ENCODE results near the gene GRAMD1C. TPM values are rescaled to one million over a fixed set of nuclear protein-coding genes. Genes with fewer than 3 reads are reported as not detected.

The GRAMD1C gene
- total and polyA plus RNA-seq, 2 donors (not counting 1 experiment from before 2014, with no cell fraction given), result 0.82 to 7.8 TPM

DNA sequence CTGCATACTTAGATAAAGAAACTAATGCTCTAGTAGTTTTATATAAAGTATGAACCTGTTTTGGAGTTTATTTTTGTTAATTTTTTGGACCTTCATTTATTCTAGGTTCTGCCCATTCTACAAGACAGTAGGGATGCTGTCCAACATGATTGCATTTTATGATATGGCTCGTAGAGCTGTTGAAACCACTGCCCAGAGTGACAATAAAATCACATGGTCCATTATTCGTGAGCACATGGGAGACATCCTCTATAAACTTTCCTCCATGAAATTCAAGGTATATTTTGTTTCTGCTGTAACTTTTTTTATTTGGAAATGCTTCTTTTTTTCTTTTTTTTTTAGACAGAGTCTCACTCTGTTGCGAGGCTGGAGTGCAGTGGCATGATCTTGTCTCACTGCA, 33.3 kb upstream of the GRAMD1C start:
- H3K9ac ChIP-seq (ENCODE audit: insufficient read depth, low read length), result no peak overlapping the region
- H3K36me3 ChIP-seq (ENCODE audit: control insufficient read depth, insufficient read depth, low read length), result peaks cover 9% of the 10 kb centered on the region

DNA sequence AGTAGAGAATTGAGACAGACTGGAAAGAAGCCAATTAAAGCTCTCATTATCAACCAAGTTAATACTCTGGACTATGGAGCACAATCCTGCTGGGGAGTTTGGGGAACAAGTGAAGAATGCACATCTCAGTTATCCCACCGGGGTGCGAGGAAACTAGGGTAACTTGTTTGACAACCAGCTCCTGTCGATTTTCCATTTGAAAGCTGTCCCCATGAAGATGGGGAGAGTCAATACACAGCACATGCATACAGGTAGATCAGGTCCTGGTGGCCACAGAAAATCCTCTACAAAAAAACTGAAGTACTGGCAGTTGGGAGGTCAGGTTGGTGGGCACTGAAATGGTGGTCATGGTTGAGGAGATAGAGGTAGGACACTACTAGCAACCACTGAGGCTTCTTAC, 25.7 kb upstream of the GRAMD1C start:
- H2AFZ ChIP-seq (ENCODE audit: low read length), result no peak overlapping the region
- H3K9me3 ChIP-seq (ENCODE audit: control insufficient read depth, insufficient read depth, low read depth, low read length), result no peaks in the 10 kb centered on the region
- H3K79me2 ChIP-seq (ENCODE audit: control insufficient read depth, insufficient read depth, low read length), result no peaks in the 10 kb centered on the region
- no peak for DNase-seq (ENCODE audit: low read depth in 2 of 2)
- no peak overlapping the region for H3K4me2 ChIP-seq (ENCODE audit: extremely low read depth, insufficient read depth, low read length)
- no peak overlapping the region for H3K27ac ChIP-seq (ENCODE audit: insufficient read depth, low read length)
- no peaks in the 10 kb centered on the region for H3K27me3 ChIP-seq (ENCODE audit: control insufficient read depth, insufficient read depth, low read length)
- H3K4me1 ChIP-seq (ENCODE audit: control insufficient read depth, extremely low read depth, insufficient read depth, low read length), result no peaks in the 10 kb centered on the region
- no peak overlapping the region for H3K9ac ChIP-seq (ENCODE audit: insufficient read depth, low read length)
- no peak for TF ChIP-seq EZH2 (IDR thresholded peaks at IDR 0.05; ENCODE audit: low read length, missing control alignments)
- TF ChIP-seq, protein P1, sequence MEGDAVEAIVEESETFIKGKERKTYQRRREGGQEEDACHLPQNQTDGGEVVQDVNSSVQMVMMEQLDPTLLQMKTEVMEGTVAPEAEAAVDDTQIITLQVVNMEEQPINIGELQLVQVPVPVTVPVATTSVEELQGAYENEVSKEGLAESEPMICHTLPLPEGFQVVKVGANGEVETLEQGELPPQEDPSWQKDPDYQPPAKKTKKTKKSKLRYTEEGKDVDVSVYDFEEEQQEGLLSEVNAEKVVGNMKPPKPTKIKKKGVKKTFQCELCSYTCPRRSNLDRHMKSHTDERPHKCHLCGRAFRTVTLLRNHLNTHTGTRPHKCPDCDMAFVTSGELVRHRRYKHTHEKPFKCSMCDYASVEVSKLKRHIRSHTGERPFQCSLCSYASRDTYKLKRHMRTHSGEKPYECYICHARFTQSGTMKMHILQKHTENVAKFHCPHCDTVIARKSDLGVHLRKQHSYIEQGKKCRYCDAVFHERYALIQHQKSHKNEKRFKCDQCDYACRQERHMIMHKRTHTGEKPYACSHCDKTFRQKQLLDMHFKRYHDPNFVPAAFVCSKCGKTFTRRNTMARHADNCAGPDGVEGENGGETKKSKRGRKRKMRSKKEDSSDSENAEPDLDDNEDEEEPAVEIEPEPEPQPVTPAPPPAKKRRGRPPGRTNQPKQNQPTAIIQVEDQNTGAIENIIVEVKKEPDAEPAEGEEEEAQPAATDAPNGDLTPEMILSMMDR (conservative IDR thresholded peaks at IDR 0.05 in 1 of 2, IDR thresholded peaks at IDR 0.05 in 1 of 2; ENCODE audit: low read depth in 1 of 2, low read length in 2 of 2), result no peak
- H4K20me1 ChIP-seq (ENCODE audit: control insufficient read depth, extremely low read depth, insufficient read depth, low read length), result no peaks in the 10 kb centered on the region
- no peaks in the 10 kb centered on the region for H3K36me3 ChIP-seq (ENCODE audit: control insufficient read depth, insufficient read depth, low read length)
- H3K4me3 ChIP-seq (replicated peaks in 1 of 4; ENCODE audit: control extremely low read depth in 1 of 4, insufficient read depth in 1 of 4, low read depth in 3 of 4, low read length in 4 of 4), result no peak overlapping the region

More for the DNA sequence above, 33.3 kb upstream of the GRAMD1C start:
- no peak for TF ChIP-seq EZH2 (IDR thresholded peaks at IDR 0.05; ENCODE audit: low read length, missing control alignments)
- TF ChIP-seq, protein P1 (conservative IDR thresholded peaks at IDR 0.05 in 1 of 2, IDR thresholded peaks at IDR 0.05 in 1 of 2; ENCODE audit: low read depth in 1 of 2, low read length in 2 of 2), result no peak
- no peak for DNase-seq (ENCODE audit: low read depth in 2 of 2)
- no peak overlapping the region for H2AFZ ChIP-seq (ENCODE audit: low read length)
- no peaks in the 10 kb centered on the region for H3K27me3 ChIP-seq (ENCODE audit: control insufficient read depth, insufficient read depth, low read length)
- no peaks in the 10 kb centered on the region for H3K9me3 ChIP-seq (ENCODE audit: control insufficient read depth, insufficient read depth, low read depth, low read length)
- H3K4me2 ChIP-seq (ENCODE audit: extremely low read depth, insufficient read depth, low read length), result no peak overlapping the region
- H3K79me2 ChIP-seq (ENCODE audit: control insufficient read depth, insufficient read depth, low read length), result no peaks in the 10 kb centered on the region
- no peaks in the 10 kb centered on the region for H3K4me1 ChIP-seq (ENCODE audit: control insufficient read depth, extremely low read depth, insufficient read depth, low read length)
- H3K27ac ChIP-seq (ENCODE audit: insufficient read depth, low read length), result no peak overlapping the region
- no peak overlapping the region for H3K4me3 ChIP-seq (replicated peaks in 1 of 4; ENCODE audit: control extremely low read depth in 1 of 4, insufficient read depth in 1 of 4, low read depth in 3 of 4, low read length in 4 of 4)
- no peaks in the 10 kb centered on the region for H4K20me1 ChIP-seq (ENCODE audit: control insufficient read depth, extremely low read depth, insufficient read depth, low read length)

DNA sequence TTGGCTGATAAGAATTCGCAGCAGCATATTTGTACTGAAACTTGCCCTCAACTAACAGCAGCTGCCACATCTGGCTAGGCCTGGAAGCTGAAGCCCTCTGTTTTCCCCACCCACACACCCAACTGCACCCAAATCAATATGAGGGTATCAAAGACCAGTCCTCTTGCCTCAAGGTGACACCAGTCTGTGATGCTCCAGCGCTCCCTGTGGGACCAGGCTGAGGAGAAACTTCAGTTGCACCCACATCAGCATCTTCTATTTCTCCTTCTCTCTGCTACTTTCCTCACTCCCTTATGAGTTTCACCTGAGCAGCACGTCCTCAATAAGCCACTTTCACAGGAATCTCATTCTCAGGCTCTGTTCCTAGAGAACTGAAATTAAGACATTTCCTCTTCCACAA, 18.7 kb upstream of the GRAMD1C start:
- Histone ChIP-seq H3K79me2 (ENCODE audit: control insufficient read depth, insufficient read depth, low read length) (no peaks in the 10 kb centered on the region), H2AFZ (ENCODE audit: low read length) (no peak overlapping the region), H3K4me3 (replicated peaks in 1 of 4; ENCODE audit: control extremely low read depth in 1 of 4, insufficient read depth in 1 of 4, low read depth in 3 of 4, low read length in 4 of 4) (no peak overlapping the region), H3K9ac (ENCODE audit: insufficient read depth, low read length) (no peak overlapping the region), H3K9me3 (ENCODE audit: control insufficient read depth, insufficient read depth, low read depth, low read length) (no peaks in the 10 kb centered on the region), H3K36me3 (ENCODE audit: control insufficient read depth, insufficient read depth, low read length) (no peaks in the 10 kb centered on the region), H3K4me2 (ENCODE audit: extremely low read depth, insufficient read depth, low read length) (no peak overlapping the region), H3K4me1 (ENCODE audit: control insufficient read depth, extremely low read depth, insufficient read depth, low read length) (no peaks in the 10 kb centered on the region), H3K27ac (ENCODE audit: insufficient read depth, low read length) (no peak overlapping the region), H4K20me1 (ENCODE audit: control insufficient read depth, extremely low read depth, insufficient read depth, low read length) (no peaks in the 10 kb centered on the region), H3K27me3 (ENCODE audit: control insufficient read depth, insufficient read depth, low read length) (no peaks in the 10 kb centered on the region)
- DNase-seq (ENCODE audit: low read depth in 2 of 2), result no peak
- no peak for TF ChIP-seq EZH2 (IDR thresholded peaks at IDR 0.05; ENCODE audit: low read length, missing control alignments)
- TF ChIP-seq, protein P1 (conservative IDR thresholded peaks at IDR 0.05 in 1 of 2, IDR thresholded peaks at IDR 0.05 in 1 of 2; ENCODE audit: low read depth in 1 of 2, low read length in 2 of 2), result no peak
